HTR-8/SVneo (cell line): Measurements from ENCODE around the gene PLIN4.
"Not testable (repeated sequence)": the region's sequence is repeated elsewhere in the genome, so short reads cannot be mapped to it uniquely, and the experiment has no call there.

Experiments used
- DNase-seq: peaks from one replicate; pipeline ENCODE4 v3.0.0; 2011; ENCODE audit warnings: low spot score, mixed read lengths; ENCODE audit not compliant: insufficient read length
- FAIRE-seq: peaks from 2 replicates; lab custom pipeline; 2011; peaks lifted over from hg19 to GRCh38; lab: Jason Lieb, UNC

PLIN4 gene, protein sequence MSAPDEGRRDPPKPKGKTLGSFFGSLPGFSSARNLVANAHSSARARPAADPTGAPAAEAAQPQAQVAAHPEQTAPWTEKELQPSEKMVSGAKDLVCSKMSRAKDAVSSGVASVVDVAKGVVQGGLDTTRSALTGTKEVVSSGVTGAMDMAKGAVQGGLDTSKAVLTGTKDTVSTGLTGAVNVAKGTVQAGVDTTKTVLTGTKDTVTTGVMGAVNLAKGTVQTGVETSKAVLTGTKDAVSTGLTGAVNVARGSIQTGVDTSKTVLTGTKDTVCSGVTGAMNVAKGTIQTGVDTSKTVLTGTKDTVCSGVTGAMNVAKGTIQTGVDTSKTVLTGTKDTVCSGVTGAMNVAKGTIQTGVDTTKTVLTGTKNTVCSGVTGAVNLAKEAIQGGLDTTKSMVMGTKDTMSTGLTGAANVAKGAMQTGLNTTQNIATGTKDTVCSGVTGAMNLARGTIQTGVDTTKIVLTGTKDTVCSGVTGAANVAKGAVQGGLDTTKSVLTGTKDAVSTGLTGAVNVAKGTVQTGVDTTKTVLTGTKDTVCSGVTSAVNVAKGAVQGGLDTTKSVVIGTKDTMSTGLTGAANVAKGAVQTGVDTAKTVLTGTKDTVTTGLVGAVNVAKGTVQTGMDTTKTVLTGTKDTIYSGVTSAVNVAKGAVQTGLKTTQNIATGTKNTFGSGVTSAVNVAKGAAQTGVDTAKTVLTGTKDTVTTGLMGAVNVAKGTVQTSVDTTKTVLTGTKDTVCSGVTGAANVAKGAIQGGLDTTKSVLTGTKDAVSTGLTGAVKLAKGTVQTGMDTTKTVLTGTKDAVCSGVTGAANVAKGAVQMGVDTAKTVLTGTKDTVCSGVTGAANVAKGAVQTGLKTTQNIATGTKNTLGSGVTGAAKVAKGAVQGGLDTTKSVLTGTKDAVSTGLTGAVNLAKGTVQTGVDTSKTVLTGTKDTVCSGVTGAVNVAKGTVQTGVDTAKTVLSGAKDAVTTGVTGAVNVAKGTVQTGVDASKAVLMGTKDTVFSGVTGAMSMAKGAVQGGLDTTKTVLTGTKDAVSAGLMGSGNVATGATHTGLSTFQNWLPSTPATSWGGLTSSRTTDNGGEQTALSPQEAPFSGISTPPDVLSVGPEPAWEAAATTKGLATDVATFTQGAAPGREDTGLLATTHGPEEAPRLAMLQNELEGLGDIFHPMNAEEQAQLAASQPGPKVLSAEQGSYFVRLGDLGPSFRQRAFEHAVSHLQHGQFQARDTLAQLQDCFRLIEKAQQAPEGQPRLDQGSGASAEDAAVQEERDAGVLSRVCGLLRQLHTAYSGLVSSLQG (N-terminal part only)

DNA sequence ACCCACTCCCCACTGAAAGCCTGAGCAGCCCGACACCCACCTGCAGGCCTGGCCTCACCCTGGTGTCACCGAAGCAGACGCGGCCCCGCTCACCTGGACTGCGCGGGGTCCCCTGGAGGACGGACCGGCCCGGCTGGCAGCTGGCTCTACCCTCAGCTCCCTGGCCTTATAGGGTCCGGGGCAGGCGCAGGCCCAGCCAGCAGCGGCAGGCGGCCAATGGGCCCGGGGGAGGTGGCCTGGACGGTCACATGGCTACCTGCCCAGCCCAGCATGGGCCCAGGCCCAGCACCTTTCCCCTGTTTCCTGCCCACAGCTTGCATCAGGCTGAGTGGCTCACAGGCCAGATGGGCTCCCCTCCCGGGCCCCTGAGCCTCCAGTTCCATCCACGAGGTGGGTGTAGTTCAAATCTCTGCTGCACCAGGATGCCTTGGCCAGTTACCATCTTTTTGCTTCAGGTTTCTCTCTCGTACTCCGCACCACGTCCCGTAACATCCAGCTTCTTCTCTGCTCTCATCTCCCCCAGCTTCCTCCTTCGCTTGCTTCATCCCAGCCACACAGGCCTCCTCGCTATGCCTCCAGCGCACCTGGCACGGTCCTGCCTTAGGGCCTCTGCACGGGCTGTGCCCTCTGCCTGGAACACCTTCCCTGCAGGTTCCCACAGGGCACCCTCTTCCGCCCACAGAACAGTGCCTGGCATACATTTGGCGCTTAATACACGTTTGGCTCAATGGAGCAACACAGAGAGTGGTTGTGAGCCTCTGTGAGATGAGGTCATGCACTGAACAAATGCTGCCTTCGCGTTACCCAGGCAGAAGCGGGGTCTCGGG is at the start of gene PLIN4:
Gene PLIN4, minus strand, starts transcription at position 142 of the 827 bp plus-strand sequence. CDS start 214 bp downstream, outside the sequence.
- FAIRE-seq (no peak), DNase-seq (no peak)

DNA sequence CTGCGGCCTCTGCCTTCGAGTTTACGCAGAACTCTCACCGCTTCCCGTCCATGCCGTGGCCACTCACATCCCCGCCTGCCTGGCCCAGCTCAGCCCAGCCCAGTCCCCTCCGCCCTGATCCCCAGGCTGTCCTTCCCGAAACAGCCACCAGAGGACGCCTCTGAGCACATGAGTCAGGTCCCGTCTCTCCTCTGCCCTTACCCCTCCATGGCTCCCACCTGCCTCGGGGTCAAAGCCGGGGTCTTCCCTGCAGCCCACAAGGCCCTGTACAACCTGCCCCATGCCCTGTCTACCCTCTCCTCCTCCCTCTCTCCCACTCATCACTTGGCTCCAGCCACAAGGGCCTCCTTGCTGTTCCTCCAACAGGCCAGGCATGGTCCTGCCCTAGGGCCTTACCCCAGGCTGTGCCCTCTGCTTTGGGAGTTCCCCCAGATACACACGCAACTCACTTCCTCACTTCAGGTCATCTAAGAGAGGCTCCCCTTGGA is 49.3 kb upstream of the PLIN4 start:
- no peak for FAIRE-seq
- DNase-seq = no peak

DNA sequence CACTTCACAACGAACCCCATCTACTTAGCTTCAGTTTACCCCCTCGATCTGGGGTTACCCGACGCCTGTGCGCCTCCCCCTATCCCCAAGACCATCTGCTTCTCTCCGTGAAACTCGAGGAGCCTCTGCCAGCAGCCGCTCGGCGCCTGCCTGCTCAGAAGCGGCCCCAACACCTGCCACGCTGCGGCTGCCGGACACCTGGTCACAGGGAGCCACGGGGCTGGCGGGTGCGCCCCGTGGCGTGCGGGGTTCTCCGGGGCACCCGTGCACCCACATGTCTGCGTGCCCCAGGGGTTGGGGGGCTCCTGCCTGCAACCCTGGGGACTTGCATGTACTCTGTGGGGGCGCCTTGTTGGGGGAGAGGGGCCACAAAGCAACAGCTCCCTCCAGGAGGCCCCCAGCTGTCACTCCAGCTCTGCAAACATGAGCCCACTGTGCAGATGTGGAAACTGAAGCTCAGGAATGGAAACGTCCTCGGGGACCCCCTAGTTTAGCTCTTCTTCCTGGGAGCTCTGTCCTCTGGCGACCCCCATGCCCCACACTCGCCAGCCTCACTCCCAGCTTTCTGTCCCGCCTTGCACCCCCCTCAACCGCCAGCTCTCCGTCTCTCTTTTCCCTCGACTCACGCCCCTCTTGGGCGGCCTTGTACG is 48.2 kb upstream of the PLIN4 start:
- no peak for DNase-seq
- no peak for FAIRE-seq

DNA sequence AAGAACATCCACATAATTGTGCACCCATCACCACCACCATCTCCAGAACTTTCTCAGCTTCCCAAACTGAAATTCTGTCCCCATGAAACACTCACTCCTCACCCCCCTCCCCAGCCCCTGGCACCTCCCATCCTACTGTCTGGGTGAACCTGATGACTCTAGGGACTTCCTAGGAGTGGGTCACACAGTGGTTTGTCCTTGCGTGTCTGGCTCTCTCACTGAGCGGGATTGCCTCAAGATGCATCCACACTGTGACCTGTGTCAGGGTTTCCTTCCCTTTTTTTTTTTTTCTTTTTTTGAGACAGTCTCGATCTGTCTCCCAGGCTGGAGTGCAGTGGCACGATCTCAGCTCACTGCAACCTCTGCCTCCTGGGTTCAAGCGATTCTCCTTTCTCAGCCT is 45.3 kb upstream of the PLIN4 start:
- not testable (repeated sequence) for DNase-seq, FAIRE-seq

DNA sequence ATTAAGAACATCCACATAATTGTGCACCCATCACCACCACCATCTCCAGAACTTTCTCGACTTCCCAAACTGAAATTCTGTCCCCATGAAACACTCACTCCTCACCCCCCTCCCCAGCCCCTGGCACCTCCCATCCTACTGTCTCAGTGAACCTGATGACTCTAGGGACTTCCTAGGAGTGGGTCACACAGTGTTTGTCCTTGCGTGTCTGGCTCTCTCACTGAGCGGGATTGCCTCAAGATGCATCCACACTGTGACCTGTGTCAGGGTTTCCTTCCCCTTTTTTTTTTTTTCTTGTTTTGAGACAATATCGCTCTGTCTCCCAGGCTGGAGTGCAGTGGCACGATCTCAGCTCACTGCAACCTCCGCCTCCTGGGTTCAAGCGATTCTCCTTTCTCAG is 43.8 kb upstream of the PLIN4 start:
- not testable (repeated sequence) for DNase-seq, FAIRE-seq

DNA sequence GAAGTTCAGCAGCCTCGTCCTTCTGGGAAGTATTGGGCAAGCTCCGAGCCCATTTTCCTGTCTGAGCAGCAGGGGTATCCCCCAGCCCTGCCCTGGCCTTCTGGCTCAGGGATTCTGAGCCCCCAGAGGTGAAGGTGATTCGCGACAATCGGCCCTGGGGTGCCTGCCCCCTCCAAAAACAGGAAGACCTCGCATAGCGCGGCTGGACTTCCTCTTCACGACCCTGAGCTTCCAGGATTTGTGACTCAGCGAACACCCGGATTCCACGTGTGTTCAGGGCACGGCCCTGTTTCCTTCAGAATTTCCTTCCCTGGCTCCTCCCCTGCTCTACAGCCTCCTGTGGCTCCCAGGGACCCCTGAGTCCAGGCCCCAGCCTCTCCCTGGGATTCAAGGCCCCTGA is 41.3 kb upstream of the PLIN4 start, which contains the start of gene SEMA6B:
Gene SEMA6B, minus strand, starts transcription at position 116 of the 400 bp plus-strand sequence. CDS start 1,227 bp downstream, outside the sequence.
- DNase-seq (no peak), FAIRE-seq (no peak)

DNA sequence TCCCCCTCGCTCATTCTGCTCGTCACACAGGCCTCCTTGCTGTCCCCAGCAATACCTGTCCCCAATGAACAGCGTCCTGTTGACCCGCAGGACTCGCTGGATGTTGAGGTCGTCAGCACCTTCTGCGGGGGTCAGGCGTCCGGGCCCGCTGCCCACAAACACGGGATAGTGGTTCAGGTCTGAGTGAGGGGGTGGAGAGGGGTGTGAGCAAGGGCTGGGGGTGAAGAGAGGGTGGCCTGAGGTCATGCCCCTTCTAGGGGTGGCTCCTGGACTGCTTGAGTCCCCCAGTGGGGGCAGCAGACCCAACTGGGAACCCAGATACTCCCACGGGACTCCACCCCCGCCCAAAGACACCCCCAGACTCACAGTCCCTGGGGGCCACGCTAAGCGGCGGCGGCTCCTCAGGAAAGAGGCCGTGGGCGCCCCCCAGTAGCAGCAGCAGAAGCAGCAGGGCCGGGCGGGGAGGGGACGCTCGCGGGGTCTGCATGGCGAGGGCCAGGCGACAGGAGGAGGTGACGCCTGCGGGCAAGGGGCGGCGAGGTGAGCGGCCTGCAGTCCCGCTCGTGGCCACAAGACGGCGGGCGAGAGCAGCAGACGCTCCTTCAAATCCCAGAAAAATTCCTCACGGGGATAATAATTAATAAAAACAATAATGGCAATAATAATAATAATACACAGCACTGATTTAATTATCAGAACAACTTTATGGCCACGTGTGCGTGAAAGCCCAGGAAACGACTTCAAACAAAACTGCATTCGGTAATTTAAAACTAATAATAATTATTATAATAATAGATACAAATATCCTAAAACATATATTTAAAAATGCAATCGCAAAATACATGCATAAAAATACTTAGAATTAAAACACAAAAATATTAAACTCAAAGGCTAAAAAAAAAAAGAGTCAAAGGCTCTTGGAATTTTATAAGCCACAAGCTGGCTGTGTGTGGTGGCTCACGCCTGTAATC is 40.0 kb upstream of the PLIN4 start:
- no peak for FAIRE-seq
- no peak for DNase-seq

DNA sequence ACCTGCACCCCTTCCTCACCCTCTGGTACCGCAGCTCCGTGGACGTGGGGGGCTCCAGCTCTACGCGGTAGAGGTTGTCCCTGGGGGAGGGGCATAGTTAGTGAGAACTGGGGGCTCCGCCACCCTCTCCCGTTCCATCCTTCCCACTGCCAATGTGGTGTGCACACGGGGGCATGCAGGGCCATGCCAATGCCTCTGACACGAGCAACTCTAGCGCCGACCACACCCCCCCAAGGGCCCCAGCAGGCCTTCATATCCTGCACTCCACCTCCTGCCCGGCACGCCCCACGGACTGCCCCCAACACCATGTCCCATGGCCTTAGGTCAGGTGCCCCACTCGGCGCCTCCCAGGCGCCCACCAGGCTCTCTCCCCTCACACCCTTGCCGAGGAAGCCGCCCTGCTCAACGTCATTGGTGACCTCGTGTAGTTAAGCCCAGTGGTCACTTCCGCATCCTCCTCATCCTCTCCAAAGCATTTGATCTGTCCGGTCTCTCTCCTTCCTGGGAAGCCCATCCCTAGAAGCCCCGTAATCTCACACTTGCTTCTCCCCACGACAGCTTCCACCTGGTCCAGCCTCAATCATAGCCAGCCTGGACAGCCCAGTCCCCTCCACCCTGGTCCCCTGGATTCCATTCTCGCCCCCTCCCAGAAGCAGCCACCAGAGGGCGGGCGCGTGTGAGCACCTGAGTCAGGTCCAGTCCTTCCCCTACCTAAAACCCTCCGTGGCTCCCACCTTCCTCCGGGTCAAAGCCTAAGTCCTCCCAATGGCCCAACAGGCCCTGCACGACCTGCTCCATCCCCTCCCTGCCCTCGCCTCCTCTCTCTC is 39.1 kb upstream of the PLIN4 start:
- FAIRE-seq (no peak), DNase-seq (no peak)

DNA sequence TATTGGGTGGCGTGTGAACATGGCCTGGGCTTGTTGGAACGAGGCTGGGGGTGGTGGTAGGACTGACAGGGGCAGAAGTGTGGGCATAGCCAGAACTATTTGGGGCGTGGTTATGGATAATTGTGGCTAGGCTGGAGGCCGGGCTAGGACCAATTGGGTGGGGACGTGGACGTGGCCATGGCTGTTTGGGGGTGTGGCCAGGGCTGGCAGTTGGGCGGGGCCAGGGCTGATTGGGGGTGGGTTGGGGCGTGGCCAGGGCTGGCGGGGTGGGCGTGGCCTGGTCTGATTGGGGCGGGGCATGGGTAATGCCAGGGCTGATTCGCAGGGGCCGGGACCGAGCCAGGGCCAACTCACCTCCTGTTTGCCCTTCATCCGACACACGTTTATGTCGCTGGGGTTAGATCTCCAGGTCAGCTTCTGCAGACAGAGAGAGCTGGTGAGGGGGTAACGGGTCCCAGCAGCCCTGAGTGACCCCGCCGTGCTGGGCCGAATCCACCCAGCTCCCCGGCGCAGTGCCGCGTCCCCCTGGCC is 38.4 kb upstream of the PLIN4 start:
- DNase-seq = no peak
- no peak for FAIRE-seq

DNA sequence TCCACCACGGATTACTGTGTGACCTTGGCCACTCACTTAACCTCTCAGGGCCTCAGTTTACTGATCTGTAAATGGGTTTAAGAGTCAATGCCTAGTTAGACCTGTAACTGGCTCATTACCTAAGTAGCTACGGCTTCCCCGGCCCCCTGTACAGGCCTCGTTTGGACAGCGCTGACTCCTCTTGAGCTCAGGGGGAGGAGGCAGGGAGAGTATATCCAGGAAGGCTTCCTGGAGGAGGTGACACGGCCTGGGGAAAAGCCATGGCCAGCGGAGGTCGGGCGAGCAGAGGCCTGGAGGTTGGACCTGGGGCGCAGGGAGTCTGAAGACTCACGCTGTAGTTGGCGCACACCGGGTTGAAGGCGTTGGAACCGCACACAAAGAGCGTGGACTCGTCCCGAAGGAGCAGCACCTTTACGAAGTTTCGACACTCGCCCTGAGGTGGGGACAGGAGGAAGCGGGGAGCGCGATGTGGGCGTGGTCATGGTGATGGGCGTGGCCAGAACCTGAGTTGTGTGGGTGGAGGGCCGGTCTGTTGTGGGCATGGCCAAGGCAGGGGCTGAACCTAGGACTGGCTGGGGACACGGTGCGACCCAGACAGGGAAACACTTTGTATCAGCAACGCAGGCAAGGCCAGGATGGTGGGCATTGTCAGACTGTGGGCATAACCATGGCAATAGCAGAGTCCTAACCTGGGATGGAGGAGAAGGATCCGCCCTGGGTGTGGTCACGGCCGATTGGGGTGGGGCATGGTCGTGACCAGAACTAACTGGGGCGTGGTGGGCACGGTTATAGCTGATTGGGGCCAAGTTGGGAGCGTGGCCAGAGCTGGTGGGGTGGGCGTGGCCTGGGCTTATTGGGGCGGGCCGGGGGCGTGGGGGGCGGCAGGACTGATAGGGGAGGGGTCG is 37.6 kb upstream of the PLIN4 start:
- DNase-seq (no peak), FAIRE-seq (no peak)

DNA sequence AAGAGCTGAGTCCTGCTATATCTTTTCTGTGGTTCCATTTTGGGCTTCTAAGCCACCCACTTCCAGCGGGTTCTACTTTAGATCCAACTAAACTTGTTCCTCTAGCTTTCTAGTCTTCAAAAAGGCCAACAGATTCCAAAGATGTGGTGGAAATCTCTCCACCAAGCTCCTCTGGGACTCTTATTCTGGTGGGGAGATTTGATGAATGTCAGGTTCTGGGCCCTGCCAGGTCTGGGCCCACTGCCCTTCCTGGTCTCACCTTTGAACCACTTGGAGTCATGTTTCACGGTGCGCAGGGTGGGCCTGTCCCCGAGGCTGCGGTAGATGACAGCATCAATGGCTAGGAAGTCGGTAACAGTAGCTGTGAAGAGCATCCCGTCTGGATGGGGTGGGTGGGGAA is 36.4 kb upstream of the PLIN4 start:
- FAIRE-seq = no peak

DNA sequence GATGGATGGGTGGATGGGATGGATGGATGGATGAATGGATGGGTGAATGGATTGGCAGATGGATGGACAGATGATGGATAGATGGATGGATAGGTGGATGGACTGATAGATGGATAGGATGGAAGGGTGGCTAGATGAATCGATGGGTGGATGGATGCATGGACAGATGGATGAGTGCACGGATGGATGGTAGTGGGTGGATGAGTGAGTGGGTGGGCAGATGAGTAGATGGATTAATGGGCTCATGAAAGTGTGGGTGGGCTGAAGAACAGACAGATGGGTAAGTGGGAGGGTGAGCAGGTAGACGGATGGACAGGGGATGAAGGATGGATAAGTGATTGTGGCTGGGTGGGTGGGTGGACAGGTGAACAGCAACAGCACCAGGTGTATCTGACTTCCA is 35.5 kb upstream of the PLIN4 start:
- FAIRE-seq = no peak
- no peak for DNase-seq

More for the DNA sequence above, 36.4 kb upstream of the PLIN4 start:
- DNase-seq = no peak

DNA sequence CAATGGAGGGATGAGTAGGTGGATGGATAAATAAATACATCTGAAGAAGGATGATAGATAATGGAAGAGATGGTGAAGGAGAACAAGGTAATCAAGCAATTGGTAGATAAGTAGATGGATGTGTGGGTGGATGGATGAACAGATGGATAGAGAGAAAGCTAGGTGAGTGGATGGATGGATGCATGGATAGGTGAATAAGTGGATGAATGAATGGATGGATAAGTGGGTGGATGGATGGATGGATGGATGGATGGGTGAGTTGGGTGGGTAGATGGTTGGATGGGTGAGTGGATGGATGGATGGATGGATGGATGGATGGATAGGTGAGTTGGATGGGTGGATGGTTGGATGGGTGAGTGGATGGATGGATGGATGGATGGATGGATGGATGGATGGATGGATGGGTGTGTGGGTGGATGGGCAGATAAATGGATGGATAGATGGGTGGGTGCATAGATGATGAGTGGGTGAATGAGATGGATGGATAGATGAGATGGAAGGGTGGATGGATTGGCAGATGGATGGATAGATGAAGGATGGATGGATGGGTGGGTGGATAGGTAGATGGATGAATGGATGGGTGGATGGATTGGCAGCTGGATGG is 34.9 kb upstream of the PLIN4 start:
- DNase-seq (no peak), FAIRE-seq (no peak)

DNA sequence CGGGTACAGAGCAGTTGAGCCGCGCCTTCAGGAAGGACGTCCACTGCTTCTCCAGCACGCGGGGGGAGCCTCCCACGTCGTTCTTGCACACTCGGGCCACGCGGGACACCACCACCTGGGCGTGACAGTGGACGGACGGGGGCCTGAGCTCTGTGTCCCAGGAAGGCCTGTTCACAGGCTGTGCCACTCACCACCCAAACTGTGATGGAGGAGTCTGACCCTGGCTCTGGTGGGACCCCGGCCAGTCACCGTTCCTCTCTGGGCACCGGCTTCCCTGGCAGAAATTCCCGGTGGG is 34.2 kb upstream of the PLIN4 start:
- DNase-seq (no peak), FAIRE-seq (no peak)

DNA sequence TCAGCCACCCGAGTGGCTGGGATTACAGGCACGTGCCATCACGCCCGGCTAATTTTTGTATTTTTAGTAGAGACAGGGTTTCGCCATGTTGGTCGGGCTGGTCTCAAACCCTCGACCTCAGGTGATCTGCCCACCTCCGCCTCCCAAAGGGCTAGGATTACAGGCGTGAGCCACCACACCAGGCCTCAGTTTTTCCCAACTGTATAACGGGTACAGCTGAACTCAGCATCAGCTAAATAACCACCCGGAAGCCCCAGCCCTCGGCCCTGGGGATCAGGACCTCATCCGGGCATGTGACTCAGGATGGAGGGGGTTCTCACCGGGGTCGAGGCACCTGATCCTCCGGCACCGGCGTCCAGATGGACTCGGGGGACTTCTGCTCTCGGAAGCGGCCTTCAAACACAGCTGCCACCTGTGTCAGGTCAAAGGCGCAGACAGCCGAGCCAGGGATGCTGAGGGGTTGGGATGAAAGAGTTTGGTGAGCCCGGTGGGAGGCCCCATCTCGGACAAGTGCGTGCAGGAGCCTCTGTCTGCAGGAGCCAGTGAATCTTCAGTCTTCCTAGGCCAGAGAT is 32.3 kb upstream of the PLIN4 start:
- no peak for FAIRE-seq
- no peak for DNase-seq
